ENCODE results near the gene USE1. TPM values are rescaled to one million over a fixed set of nuclear protein-coding genes. Genes with fewer than 3 reads are reported as not detected.

The USE1 gene
- total and polyA plus RNA-seq, 2 donors (not counting 1 experiment from before 2014, with no cell fraction given), result 23.8 to 27.1 TPM

- TF ChIP-seq, protein P1, sequence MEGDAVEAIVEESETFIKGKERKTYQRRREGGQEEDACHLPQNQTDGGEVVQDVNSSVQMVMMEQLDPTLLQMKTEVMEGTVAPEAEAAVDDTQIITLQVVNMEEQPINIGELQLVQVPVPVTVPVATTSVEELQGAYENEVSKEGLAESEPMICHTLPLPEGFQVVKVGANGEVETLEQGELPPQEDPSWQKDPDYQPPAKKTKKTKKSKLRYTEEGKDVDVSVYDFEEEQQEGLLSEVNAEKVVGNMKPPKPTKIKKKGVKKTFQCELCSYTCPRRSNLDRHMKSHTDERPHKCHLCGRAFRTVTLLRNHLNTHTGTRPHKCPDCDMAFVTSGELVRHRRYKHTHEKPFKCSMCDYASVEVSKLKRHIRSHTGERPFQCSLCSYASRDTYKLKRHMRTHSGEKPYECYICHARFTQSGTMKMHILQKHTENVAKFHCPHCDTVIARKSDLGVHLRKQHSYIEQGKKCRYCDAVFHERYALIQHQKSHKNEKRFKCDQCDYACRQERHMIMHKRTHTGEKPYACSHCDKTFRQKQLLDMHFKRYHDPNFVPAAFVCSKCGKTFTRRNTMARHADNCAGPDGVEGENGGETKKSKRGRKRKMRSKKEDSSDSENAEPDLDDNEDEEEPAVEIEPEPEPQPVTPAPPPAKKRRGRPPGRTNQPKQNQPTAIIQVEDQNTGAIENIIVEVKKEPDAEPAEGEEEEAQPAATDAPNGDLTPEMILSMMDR (conservative IDR thresholded peaks at IDR 0.05 in 1 of 2, IDR thresholded peaks at IDR 0.05 in 1 of 2; ENCODE audit: low read depth in 1 of 2, low read length in 2 of 2), result no peak
- no peak for TF ChIP-seq EZH2 (IDR thresholded peaks at IDR 0.05; ENCODE audit: low read length, missing control alignments)
- H3K4me3 ChIP-seq (replicated peaks in 1 of 4; ENCODE audit: control extremely low read depth in 1 of 4, insufficient read depth in 1 of 4, low read depth in 3 of 4, low read length in 4 of 4), result no peak overlapping the region
- H3K36me3 ChIP-seq (ENCODE audit: control insufficient read depth, insufficient read depth, low read length), result peaks cover 40% of the 10 kb centered on the region
- H3K4me2 ChIP-seq (ENCODE audit: extremely low read depth, insufficient read depth, low read length), result no peak overlapping the region
- no peaks in the 10 kb centered on the region for H3K4me1 ChIP-seq (ENCODE audit: control insufficient read depth, extremely low read depth, insufficient read depth, low read length)
- H3K27me3 ChIP-seq (ENCODE audit: control insufficient read depth, insufficient read depth, low read length), result no peaks in the 10 kb centered on the region
- H3K79me2 ChIP-seq (ENCODE audit: control insufficient read depth, insufficient read depth, low read length), result no peaks in the 10 kb centered on the region
- no peak for DNase-seq (ENCODE audit: low read depth in 2 of 2)
- H3K9me3 ChIP-seq (ENCODE audit: control insufficient read depth, insufficient read depth, low read depth, low read length), result no peaks in the 10 kb centered on the region
- no peaks in the 10 kb centered on the region for H4K20me1 ChIP-seq (ENCODE audit: control insufficient read depth, extremely low read depth, insufficient read depth, low read length)
- no peak overlapping the region for H3K27ac ChIP-seq (ENCODE audit: insufficient read depth, low read length)
- no peak overlapping the region for H3K9ac ChIP-seq (ENCODE audit: insufficient read depth, low read length)
- H2AFZ ChIP-seq (ENCODE audit: low read length), result no peak overlapping the region
Observed at GRCh38 chr19:17192751-17193150, 22.4 kb upstream of the USE1 start.

GRCh38 chr19:17194608-17195007 is 20.5 kb upstream of the USE1 start:
- Histone ChIP-seq H3K27ac (ENCODE audit: insufficient read depth, low read length) (no peak overlapping the region), H2AFZ (ENCODE audit: low read length) (no peak overlapping the region), H3K79me2 (ENCODE audit: control insufficient read depth, insufficient read depth, low read length) (no peaks in the 10 kb centered on the region), H3K9me3 (ENCODE audit: control insufficient read depth, insufficient read depth, low read depth, low read length) (no peaks in the 10 kb centered on the region), H3K4me2 (ENCODE audit: extremely low read depth, insufficient read depth, low read length) (no peak overlapping the region), H3K4me3 (replicated peaks in 1 of 4; ENCODE audit: control extremely low read depth in 1 of 4, insufficient read depth in 1 of 4, low read depth in 3 of 4, low read length in 4 of 4) (no peak overlapping the region), H4K20me1 (ENCODE audit: control insufficient read depth, extremely low read depth, insufficient read depth, low read length) (no peaks in the 10 kb centered on the region), H3K4me1 (ENCODE audit: control insufficient read depth, extremely low read depth, insufficient read depth, low read length) (no peaks in the 10 kb centered on the region), H3K27me3 (ENCODE audit: control insufficient read depth, insufficient read depth, low read length) (no peaks in the 10 kb centered on the region), H3K36me3 (ENCODE audit: control insufficient read depth, insufficient read depth, low read length) (peaks cover 40% of the 10 kb centered on the region), H3K9ac (ENCODE audit: insufficient read depth, low read length) (no peak overlapping the region)
- no peak for TF ChIP-seq EZH2 (IDR thresholded peaks at IDR 0.05; ENCODE audit: low read length, missing control alignments)
- TF ChIP-seq, protein P1 (conservative IDR thresholded peaks at IDR 0.05 in 1 of 2, IDR thresholded peaks at IDR 0.05 in 1 of 2; ENCODE audit: low read depth in 1 of 2, low read length in 2 of 2), result no peak
- no peak for DNase-seq (ENCODE audit: low read depth in 2 of 2)

DNA sequence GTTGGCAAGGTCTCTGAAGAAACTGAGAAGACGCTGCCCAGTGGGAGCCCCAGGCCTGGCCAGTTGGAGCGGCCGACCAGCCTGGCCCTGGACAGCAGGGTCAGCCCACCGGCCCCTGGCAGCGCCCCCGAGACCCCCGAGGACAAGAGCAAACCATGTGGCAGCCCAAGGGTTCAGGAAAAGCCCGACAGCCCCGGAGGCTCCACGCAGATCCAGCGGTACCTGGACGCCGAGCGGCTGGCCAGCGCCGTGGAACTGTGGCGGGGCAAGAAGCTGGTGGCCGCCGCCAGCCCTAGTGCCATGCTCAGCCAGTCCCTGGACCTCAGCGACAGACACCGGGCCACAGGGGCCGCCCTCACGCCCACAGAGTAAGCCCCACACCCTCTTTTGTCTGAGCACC is 20.1 kb upstream of the USE1 start:
- TF ChIP-seq EZH2 (IDR thresholded peaks at IDR 0.05; ENCODE audit: low read length, missing control alignments), result no peak
- TF ChIP-seq, protein P1 (conservative IDR thresholded peaks at IDR 0.05 in 1 of 2, IDR thresholded peaks at IDR 0.05 in 1 of 2; ENCODE audit: low read depth in 1 of 2, low read length in 2 of 2), result no peak
- Histone ChIP-seq H3K27ac (ENCODE audit: insufficient read depth, low read length) (no peak overlapping the region), H3K4me3 (replicated peaks in 1 of 4; ENCODE audit: control extremely low read depth in 1 of 4, insufficient read depth in 1 of 4, low read depth in 3 of 4, low read length in 4 of 4) (no peak overlapping the region), H3K4me2 (ENCODE audit: extremely low read depth, insufficient read depth, low read length) (no peak overlapping the region), H3K9me3 (ENCODE audit: control insufficient read depth, insufficient read depth, low read depth, low read length) (no peaks in the 10 kb centered on the region), H3K27me3 (ENCODE audit: control insufficient read depth, insufficient read depth, low read length) (no peaks in the 10 kb centered on the region), H3K36me3 (ENCODE audit: control insufficient read depth, insufficient read depth, low read length) (peaks cover 40% of the 10 kb centered on the region), H4K20me1 (ENCODE audit: control insufficient read depth, extremely low read depth, insufficient read depth, low read length) (no peaks in the 10 kb centered on the region), H3K79me2 (ENCODE audit: control insufficient read depth, insufficient read depth, low read length) (no peaks in the 10 kb centered on the region), H2AFZ (ENCODE audit: low read length) (no peak overlapping the region), H3K9ac (ENCODE audit: insufficient read depth, low read length) (no peak overlapping the region), H3K4me1 (ENCODE audit: control insufficient read depth, extremely low read depth, insufficient read depth, low read length) (no peaks in the 10 kb centered on the region)
- DNase-seq (ENCODE audit: low read depth in 2 of 2), result no peak

Data from fibroblast of lung (primary cell).